ENCODE measurements around the gene MYH15. TPM values are rescaled to one million over a fixed set of nuclear protein-coding genes. Genes with fewer than 3 reads are reported as not detected.

The MYH15 gene
- total RNA-seq, 3 donors from 2014 or later, result not detected

DNA sequence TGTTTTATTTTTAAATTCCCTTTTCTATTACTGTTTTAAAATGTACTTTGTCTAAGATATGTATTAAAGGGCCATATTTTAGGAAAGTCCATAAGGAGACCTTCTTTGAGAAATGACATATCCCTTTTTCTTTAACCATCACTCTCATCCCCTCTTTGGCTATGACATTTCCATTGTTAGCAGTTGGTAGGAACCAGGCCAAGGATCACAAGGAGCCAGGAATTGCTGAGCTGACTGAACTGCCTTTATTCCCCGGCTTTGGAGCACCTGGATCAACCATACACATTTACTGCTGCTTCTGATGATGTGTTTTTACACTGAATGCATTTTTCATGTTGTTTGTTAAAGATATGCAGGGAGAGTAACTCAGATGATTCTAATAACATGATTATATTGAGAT is 134.4 kb downstream of the MYH15 start:
- Histone ChIP-seq H3K27ac (no peak overlapping the region), H3K4me3 (no peak overlapping the region), H3K9me3 (no peaks in the 10 kb centered on the region), H3K4me1 (no peaks in the 10 kb centered on the region), H3K36me3 (no peaks in the 10 kb centered on the region), H3K27me3 (no peaks in the 10 kb centered on the region)
- intact Hi-C loops (cut with DNase I; ENCODE audit: low total_unique reads), result no loop called here
- no peak for TF ChIP-seq POLR2AphosphoS5 (IDR thresholded peaks at IDR 0.05)
- DNase-seq (ENCODE audit: low spot score in 2 of 2), result no peak

- TF ChIP-seq POLR2AphosphoS5 (IDR thresholded peaks at IDR 0.05) (no peak), CTCF (IDR thresholded peaks at IDR 0.05) (no peak), POLR2A (IDR thresholded peaks at IDR 0.05) (no peak)
- no peak overlapping the region for H3K27ac ChIP-seq
- no peaks in the 10 kb centered on the region for H3K9me3 ChIP-seq
- H3K4me3 ChIP-seq, result no peak overlapping the region
- no peaks in the 10 kb centered on the region for H3K36me3 ChIP-seq
- H3K27me3 ChIP-seq, result no peaks in the 10 kb centered on the region
- no peaks in the 10 kb centered on the region for H3K4me1 ChIP-seq
- intact Hi-C loops (cut with DNase I; ENCODE audit: low total_unique reads), result loop anchor here (2.0 kb wide), 1 partner anchor 20 kb away; no protein-coding TSS in a partner anchor
- DNase-seq (ENCODE audit: low spot score in 2 of 2), result no peak
Observed at GRCh38 chr3:108359011-108359410, 151.4 kb downstream of the MYH15 start.

GRCh38 chr3:108357042-108357441 is 153.4 kb downstream of the MYH15 start:
- Histone ChIP-seq H3K4me3 (no peak overlapping the region), H3K27me3 (no peaks in the 10 kb centered on the region), H3K9me3 (no peaks in the 10 kb centered on the region), H3K27ac (no peak overlapping the region), H3K4me1 (no peaks in the 10 kb centered on the region), H3K36me3 (no peaks in the 10 kb centered on the region)
- TF ChIP-seq CTCF (IDR thresholded peaks at IDR 0.05) (no peak), POLR2A (IDR thresholded peaks at IDR 0.05) (no peak), POLR2AphosphoS5 (IDR thresholded peaks at IDR 0.05) (no peak)
- intact Hi-C loops (cut with DNase I; ENCODE audit: low total_unique reads), result no loop called here
- no peak for DNase-seq (ENCODE audit: low spot score in 2 of 2)

GRCh38 chr3:108354562-108354961 is 155.8 kb downstream of the MYH15 start:
- intact Hi-C loops (cut with DNase I; ENCODE audit: low total_unique reads), result no loop called here

DNA sequence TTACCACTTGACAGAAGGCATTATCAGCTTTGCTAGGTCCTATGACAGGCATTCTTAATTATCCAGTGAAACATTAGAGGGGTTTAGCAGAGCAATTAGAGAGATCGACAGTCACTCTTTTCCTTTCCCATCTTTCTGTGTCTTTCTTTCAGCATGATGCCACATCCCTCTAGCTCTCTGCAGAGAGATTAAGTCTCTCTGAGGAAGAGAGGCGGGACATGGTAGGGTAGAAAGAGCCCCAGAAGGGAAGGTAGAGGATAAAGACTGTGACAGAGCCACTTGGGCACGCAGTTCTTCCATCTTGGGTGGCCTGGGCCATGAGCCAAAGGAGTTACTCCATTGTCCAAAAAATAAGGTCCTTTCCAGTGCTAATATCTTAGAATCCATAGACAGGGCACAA is 158.2 kb downstream of the MYH15 start:
- intact Hi-C loops (cut with DNase I; ENCODE audit: low total_unique reads), result no loop called here
- TF ChIP-seq POLR2AphosphoS5 (IDR thresholded peaks at IDR 0.05) (no peak), POLR2A (IDR thresholded peaks at IDR 0.05) (no peak), CTCF (IDR thresholded peaks at IDR 0.05) (no peak)

More at GRCh38 chr3:108354562-108354961, 155.8 kb downstream of the MYH15 start:
- Histone ChIP-seq H3K9me3 (no peaks in the 10 kb centered on the region), H3K4me3 (no peak overlapping the region), H3K27ac (no peak overlapping the region), H3K36me3 (no peaks in the 10 kb centered on the region), H3K4me1 (no peaks in the 10 kb centered on the region), H3K27me3 (no peaks in the 10 kb centered on the region)
- no peak for TF ChIP-seq CTCF (IDR thresholded peaks at IDR 0.05)
- TF ChIP-seq POLR2A (IDR thresholded peaks at IDR 0.05), result no peak
- TF ChIP-seq POLR2AphosphoS5 (IDR thresholded peaks at IDR 0.05), result no peak
- DNase-seq (ENCODE audit: low spot score in 2 of 2), result no peak

More for the DNA sequence above, 158.2 kb downstream of the MYH15 start:
- Histone ChIP-seq H3K4me1 (no peaks in the 10 kb centered on the region), H3K27ac (no peak overlapping the region), H3K27me3 (no peaks in the 10 kb centered on the region), H3K36me3 (no peaks in the 10 kb centered on the region), H3K9me3 (no peaks in the 10 kb centered on the region), H3K4me3 (no peak overlapping the region)
- DNase-seq (ENCODE audit: low spot score in 2 of 2), result no peak

All from breast epithelium (tissue), 4 donors.